Measurements from ENCODE around the gene CDCA7L.

DNA sequence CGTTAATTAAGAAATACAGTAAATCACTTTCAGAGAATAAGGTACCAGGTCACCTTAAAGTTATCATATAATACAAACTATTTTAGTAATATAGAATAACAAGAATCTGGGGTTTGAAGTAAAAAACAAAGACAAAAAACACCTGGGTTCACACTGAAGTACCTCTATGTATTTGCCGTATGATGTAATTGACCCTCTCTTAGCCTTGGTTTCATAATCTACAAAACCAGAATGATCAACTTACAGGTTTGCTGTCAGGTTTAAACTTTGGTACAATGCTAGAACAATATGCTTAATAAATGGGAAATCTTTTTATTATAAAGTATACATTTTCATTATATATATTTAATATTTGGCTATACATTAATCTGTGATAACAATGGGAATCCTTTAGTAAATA lies 58.3 kb downstream of the CDCA7L start:
- TF ChIP-seq, protein P1, sequence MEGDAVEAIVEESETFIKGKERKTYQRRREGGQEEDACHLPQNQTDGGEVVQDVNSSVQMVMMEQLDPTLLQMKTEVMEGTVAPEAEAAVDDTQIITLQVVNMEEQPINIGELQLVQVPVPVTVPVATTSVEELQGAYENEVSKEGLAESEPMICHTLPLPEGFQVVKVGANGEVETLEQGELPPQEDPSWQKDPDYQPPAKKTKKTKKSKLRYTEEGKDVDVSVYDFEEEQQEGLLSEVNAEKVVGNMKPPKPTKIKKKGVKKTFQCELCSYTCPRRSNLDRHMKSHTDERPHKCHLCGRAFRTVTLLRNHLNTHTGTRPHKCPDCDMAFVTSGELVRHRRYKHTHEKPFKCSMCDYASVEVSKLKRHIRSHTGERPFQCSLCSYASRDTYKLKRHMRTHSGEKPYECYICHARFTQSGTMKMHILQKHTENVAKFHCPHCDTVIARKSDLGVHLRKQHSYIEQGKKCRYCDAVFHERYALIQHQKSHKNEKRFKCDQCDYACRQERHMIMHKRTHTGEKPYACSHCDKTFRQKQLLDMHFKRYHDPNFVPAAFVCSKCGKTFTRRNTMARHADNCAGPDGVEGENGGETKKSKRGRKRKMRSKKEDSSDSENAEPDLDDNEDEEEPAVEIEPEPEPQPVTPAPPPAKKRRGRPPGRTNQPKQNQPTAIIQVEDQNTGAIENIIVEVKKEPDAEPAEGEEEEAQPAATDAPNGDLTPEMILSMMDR (IDR thresholded peaks at IDR 0.05): no peak
- TF ChIP-seq POLR2A (IDR thresholded peaks at IDR 0.05): no peak
